SH-SY5Y (cell line): Measurements from ENCODE around the gene ACBD6.

ENCODE experiments used
- GATA2 ChIP-seq: IDR thresholded peaks from 2 replicates; pipeline ENCODE4 v1.6.1; 2011; ENCODE audit warnings: mild to moderate bottlenecking, low read depth, low read length
- GATA3 ChIP-seq: IDR thresholded peaks from 2 replicates; pipeline ENCODE4 v1.6.1; 2011; ENCODE audit warnings: low read depth, mild to moderate bottlenecking, low read length, moderate library complexity

ACBD6 gene

GRCh38 chr1:180502361-180503279 is at the start of gene ACBD6:
ACBD6 (minus strand) TSS chr1:180502577; CDS start chr1:180502266, 311 bp downstream.
- TF ChIP-seq GATA2: peak; percentile 37; the same call in 1 of the 2 replicates
- no peak for TF ChIP-seq GATA3

- TF ChIP-seq GATA3: no peak
- TF ChIP-seq GATA2: no peak
These were observed 49.6 kb upstream of the ACBD6 start for GRCh38 chr1:180551997-180552396.

GRCh38 chr1:180550241-180550640 is 47.9 kb upstream of the ACBD6 start:
- TF ChIP-seq GATA2 (no peak), GATA3 (no peak)

- TF ChIP-seq GATA3: no peak
- no peak for TF ChIP-seq GATA2
These were observed 46.4 kb upstream of the ACBD6 start for GRCh38 chr1:180548686-180549317.

- TF ChIP-seq GATA2 (no peak), GATA3 (no peak)
These were observed 43.6 kb upstream of the ACBD6 start for GRCh38 chr1:180545991-180546390.

- TF ChIP-seq GATA3 (no peak), GATA2 (no peak)
These were observed 41.7 kb upstream of the ACBD6 start for GRCh38 chr1:180544050-180544449.

GRCh38 chr1:180542838-180543145 is 40.4 kb upstream of the ACBD6 start:
- TF ChIP-seq GATA2 (no peak), GATA3 (no peak)

GRCh38 chr1:180542113-180542837 is 39.9 kb upstream of the ACBD6 start:
- TF ChIP-seq GATA3: no peak
- no peak for TF ChIP-seq GATA2

- TF ChIP-seq GATA2: no peak
- TF ChIP-seq GATA3: no peak
These were observed 38.6 kb upstream of the ACBD6 start for GRCh38 chr1:180540697-180541594.

GRCh38 chr1:180539136-180539535 is 36.8 kb upstream of the ACBD6 start:
- TF ChIP-seq GATA2 (no peak), GATA3 (no peak)

- no peak for TF ChIP-seq GATA2
- no peak for TF ChIP-seq GATA3
These were observed 34.5 kb upstream of the ACBD6 start for GRCh38 chr1:180536821-180537372.

- no peak for TF ChIP-seq GATA3
- TF ChIP-seq GATA2: no peak
These were observed 33.1 kb upstream of the ACBD6 start for GRCh38 chr1:180535418-180535999.

- TF ChIP-seq GATA3: peak; percentile 40; the same call in 1 of the 2 replicates
- peak; percentile 80 for TF ChIP-seq GATA2
These were observed 31.8 kb upstream of the ACBD6 start for GRCh38 chr1:180534214-180534613.
